Dermis blood vessel endothelial cell (primary cell): ENCODE data around the gene C1orf35. TPM values are rescaled to one million over a fixed set of nuclear protein-coding genes. Genes with fewer than 3 reads are reported as not detected.

ENCODE experiments used
- DNase-seq: peaks from one replicate; pipeline ENCODE4 v3.0.0; 2010
- total RNA-seq: library from RNA; depleted of rRNA; stranded (reverse); fragments of >200 nt; gene quantifications from 2 replicates; pipeline ENCODE4 v1.2.3, GENCODE V29; 2014

C1orf35 gene
- total RNA-seq, 1 donor from 2014 or later: 18.5 TPM

- peak; percentile 98 for DNase-seq
Observed at GRCh38 chr1:228109073-228109961, 6.2 kb upstream of the C1orf35 start, which contains the start of gene MRPL55. MRPL55 (minus strand) TSS chr1:228109299; CDS start chr1:228108260, 1,039 bp downstream.

DNA sequence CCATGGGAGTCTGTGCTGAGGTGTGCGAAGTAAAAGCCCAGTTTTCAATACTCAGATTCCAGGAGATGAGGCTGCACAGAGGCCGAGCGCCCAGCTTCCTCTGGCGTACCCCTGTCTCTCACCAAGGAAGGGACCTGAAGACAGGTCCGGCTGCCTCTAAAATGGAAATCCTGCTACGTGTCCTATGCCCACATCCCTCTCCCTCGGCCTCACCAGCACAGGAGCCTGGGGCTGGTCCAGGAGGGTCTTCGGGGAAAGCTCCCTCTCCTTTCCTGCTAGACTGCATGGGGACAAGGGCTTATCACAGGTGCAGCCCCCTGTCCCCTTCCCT is 5.6 kb upstream of the C1orf35 start:
- DNase-seq: no peak

DNA sequence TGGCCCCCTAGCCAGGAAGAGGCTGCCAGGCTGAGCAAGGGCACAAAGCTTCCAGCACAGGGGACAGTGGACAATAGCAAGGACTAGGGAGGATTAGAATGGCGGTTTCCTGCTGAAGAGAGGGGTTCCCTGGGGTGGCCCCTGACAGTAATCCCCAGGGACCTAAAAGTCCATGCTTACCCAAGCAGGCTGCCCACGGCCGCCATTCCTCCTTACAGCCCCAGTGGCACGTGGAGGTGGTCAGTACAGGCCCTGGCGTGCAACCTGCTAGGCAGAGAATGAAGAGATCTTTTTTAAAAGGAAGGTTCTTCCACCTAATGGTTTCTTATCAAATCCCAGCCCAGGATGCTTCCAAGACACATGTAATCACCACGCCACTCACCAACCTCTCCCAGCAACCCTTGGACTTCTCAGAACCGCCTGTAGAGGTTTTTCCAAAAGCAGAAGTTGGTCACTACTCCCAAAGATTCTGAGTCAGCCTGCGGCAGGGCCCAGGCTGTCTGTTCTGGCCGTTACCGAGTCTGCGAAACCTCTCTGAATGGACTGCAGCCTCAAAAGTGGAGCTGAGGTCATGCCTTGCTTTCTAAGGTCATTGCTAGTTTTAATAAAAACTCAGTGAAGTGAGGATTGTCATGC is 5.0 kb upstream of the C1orf35 start:
- DNase-seq: no peak

- no peak for DNase-seq
Observed at GRCh38 chr1:228107636-228108035, 4.5 kb upstream of the C1orf35 start.

GRCh38 chr1:228106800-228107054 is 3.6 kb upstream of the C1orf35 start:
- DNase-seq: no peak

DNA sequence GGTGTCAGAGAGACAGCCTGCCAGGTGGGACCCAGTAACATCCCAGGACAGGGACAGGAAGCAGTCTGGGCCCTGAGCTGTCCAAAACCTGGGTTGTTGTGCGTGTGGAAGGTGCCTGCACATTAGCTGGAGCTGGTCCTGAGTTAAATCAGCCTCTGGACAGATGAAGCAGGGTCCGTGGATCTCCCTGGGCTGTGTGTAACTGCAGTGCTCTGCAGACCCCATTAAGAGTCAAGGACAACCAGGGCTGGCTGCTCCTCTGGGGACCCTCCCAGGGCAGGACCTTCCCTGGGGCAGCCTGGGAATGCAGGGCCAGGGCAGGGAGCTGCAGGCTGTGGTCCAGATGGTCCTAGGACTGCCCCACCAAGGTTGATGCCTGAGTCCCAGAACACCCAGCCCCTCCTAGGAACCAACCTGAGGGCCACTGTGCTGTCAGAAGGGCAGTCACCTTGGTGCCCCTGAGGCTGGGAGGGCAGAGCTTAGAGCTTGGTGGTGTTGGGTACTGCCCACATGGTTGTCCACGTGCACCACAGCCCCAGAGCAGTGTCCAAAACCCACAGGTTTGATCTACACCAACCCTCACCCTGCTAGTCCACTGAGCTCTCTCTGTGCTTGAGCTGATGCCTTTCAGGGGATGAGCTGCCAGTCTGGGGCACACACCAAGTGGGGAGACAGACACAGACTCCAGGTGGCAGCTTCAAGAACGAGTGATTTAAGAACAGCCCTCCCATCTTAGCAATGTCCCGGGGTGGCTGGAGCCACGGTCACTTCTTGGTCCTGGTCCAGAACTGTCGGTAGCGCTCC is 3.1 kb upstream of the C1orf35 start:
- no peak for DNase-seq

DNA sequence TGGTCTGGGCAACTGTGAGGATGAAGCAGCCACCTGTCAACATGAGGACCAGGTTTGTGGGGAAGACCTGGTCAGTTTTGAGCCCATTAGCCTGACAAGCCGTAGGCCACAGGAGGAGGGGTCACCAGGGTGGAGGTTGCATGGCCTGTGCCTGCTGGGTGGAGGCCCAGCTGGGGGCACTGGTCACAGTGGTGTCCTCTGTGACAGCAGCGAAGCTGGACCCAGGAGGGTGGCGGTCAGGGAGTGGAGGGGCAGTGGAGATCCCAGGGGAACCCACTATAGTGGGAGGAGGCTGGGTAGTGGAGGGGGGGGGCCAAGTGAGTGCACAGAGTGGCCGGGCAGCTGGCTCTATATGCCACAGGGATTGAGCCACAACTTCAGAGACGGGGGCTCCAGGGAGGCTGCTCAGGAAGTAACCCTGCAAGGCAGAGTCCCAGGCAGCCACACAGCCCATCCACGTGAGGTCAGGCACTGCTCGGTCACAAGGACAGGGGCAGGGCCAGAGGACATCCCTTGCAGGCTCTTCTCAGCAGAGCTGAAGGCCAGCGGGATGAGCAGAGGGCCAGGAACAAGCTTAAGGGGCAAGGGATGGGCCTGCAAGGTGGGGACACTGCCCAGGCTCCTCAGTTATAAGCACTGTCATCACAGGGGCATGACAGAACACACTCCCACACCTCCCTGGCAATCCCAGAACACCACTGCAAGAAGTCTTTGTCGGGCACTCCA is 2.3 kb upstream of the C1orf35 start:
- DNase-seq: no peak

DNA sequence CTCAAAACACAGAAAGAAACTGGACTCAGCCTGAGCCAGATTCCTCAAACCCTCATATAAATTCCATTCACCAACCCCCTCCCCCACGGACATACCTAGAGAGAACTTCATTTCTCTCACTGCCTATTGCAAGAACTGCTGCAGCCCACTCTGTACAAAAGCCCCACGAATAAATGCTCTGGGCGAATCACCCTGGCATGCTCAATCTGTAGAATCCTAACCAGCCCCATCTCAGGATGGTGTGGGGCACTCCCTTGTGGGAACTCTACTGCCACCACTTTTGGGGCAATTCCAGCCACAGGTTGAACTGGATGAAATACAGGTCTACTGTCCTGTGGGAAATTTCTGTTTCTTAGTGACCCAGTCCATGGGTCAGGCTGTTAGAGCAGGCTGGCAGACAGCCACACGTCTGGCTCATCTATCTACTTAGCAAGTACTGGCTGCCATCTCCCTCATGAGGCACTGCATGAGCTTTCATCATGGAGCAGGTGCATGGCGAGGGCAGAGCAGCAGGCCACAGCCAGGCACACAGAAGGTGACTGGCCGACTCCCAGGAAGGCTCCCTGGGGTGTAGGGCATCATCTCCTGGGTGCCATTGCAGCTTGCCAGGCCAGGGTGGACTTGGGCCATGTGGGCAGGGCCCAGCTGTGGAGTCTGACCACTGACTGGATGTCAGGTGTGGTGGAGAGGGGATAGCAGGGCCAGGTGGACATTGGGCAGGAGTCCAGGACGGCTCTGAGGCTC is 1.6 kb upstream of the C1orf35 start:
- no peak for DNase-seq

GRCh38 chr1:228101994-228102790 is 933 bp downstream of the C1orf35 start:
- DNase-seq: peak; percentile 73

DNA sequence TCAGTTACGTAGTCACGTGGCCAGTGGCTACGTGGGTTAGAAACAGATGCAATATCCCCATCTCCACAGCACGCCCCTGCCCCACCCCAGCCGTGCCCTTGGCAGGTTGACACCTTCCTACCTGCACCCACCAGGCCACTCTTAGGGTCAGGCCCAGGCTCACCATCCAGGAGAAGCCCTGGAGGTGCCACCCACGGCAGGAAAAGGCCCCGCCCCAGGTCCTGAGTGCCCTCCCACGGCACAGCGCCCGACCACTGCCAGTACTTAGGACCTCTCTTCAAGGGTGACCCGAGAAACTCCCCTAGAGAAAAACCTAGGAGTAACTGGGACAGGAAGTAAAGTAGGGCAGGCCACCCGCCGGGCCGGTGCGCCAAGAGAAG is 1.5 kb downstream of the C1orf35 start:
- DNase-seq: no peak

DNA sequence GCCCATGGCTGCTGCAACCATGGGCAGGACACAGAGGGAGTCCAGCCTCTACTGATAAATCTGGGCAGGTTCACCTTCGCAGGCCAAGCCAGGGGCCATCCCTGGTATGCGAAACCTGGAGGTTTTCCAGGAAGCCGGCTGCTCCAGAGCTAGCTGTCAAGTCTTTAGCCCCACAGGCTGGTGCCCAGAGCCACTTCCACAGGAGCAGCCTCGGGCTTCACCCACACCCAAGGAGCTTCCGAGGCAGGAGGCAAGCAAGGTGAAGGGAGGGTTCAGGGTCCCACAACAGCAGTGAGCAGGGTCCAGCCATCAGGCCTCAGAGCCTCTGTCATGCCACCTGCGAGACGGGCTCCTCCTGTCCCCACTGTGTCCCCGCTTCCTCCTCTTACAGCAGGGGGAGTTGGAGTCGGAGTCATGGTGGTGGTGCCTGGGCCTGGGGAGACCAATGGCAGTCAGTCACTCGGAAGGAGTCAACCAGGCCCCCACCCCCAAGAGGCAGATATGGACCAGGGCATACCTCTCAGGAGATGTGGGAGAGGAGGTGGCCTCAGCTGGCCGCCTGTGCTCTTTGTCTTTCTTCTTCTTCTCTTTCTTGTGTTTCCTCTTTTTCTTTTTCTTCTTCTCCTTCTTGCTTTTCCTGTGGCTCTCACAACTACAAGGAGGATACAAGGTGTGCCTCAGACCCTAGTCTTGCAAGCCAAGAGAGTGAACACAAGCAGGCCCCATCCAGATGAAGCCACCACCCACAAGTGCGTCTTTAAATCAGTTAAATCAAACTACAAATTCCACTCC is 2.1 kb downstream of the C1orf35 start:
- no peak for DNase-seq

- no peak for DNase-seq
Observed at GRCh38 chr1:228099331-228099732, 3.8 kb downstream of the C1orf35 start.

DNA sequence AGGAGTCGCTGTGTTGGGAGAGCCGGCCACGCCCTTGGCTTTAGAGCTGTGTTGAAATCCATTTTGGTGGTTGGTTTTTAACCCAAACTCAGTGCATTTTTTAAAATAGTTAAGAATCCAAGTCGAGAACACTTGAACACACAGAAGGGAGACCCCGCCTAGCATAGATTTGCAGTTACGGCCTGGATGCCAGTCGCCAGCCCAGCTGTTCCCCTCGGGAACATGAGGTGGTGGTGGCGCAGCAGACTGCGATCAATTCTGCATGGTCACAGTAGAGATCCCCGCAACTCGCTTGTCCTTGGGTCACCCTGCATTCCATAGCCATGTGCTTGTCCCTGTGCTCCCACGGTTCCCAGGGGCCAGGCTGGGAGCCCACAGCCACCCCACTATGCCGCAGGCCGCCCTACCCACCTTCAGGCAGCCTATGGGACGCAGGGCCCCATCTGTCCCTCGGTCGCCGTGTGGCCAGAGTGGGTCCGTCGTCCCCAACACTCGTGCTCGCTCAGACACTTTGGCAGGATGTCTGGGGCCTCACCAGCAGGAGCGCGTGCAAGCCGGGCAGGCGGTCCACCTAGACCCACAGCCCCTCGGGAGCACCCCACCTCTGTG is 4.7 kb downstream of the C1orf35 start:
- no peak for DNase-seq

DNA sequence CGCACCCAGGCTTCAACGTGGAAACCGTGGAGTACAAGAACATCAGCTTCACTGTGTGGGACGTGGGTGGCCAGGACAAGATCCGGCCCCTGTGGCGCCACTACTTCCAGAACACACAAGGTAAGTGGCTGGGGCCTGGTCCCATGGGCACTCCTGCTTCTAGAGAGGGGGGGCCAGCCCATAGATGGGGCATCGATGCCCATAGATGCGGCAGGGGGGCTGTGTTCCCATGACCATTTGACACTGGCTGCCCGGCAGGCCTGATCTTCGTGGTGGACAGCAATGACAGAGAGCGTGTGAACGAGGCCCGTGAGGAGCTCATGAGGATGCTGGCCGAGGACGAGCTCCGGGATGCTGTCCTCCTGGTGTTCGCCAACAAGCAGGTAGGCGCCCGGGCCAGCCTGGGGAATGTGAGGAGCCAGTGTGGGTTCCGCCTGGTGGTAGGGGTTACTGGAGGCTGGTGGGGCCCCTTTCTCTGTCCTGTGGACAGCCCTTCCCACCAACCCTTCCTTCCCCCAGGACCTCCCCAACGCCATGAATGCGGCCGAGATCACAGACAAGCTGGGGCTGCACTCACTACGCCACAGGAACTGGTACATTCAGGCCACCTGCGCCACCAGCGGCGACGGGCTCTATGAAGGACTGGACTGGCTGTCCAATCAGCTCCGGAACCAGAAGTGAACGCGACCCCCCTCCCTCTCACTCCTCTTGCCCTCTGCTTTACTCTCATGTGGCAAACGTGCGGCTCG is 5.6 kb downstream of the C1orf35 start:
- DNase-seq: no peak

GRCh38 chr1:228096416-228097332 is 6.5 kb downstream of the C1orf35 start:
- no peak for DNase-seq

- DNase-seq: no peak
Observed at GRCh38 chr1:228095938-228096337, 7.2 kb downstream of the C1orf35 start.

DNA sequence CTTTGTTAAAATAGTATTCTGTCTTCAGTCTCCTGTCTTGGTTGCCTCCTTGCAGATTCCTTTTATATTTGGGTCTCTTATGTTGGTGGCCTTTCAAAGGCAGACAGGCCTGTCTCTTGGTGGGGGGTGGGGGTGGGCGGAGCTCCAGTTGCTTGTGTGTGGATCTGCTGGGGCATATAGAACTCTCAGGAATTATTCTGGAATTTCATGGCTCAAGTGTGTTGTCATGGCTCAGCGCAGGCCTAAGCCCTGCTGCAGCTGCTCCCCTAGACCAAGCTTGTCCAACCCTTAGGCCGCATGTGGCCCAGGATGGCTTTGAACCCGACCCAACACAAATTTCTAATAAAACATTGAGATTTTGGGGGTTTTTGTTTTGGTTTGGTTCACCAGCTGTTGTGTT is 8.0 kb downstream of the C1orf35 start:
- no peak for DNase-seq

DNA sequence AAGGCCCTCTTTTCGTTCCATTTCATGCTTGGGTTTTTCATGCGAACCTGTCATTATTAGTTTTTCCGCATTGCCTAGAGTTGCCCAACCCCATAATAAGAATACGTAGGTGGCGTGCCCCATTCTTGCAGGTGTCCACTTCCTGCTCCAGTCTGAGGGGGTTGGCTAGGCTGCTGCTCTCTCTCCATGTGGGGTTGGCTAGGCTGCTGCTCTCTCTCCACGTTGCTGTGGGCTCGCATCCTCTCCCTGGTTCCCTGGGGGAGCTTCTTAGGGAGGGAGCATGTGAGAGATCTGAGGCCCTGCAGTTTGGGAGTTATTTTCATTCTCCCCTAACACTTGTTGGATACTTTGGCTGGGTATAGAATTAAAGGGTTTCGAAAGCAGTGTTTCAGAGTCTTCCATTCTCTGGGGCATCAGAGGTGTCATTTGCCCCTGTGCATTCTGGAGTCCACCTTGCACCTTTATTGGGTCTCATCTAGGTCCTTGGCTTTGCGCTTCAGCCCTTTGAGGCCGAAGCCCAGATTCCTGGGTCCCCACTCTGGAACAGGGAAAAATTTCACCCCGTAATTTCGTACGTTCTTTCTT is 8.6 kb downstream of the C1orf35 start:
- DNase-seq: no peak
